ENCODE measurements around the gene EPHB2.

GRCh38 chr1:22786101-22786500, 75.5 kb downstream of the EPHB2 start:
- TF ChIP-seq POLR2AphosphoS5 (IDR thresholded peaks at IDR 0.05; ENCODE audit: low read depth, low read length), result no peak
- TF ChIP-seq TAF1 (IDR thresholded peaks at IDR 0.05; ENCODE audit: low read depth, low read length), result no peak
